Activated CD4-positive, alpha-beta memory T cell treated with anti-CD3 and anti-CD28 coated beads, Interleukin-2, amount 10 ng/mL, durations not matched to agents 7 days and 5 days (primary cell): ENCODE data around the gene PRR7. TPM values are rescaled to one million over a fixed set of nuclear protein-coding genes. Genes with fewer than 3 reads are reported as not detected.

Experiments used
- CTCF ChIA-PET: fragments of 350-600 bp; sonication (Branson Sonifier 250); formaldehyde crosslinking; loops from one replicate; lab custom pipeline; 2021; ENCODE audit warnings: antibody characterized with exemption, inconsistent platforms; lab: Charles Lee
- POLR2A ChIA-PET: fragments of 350-600 bp; sonication (Branson Sonifier 250); formaldehyde crosslinking; loops from one replicate; lab custom pipeline; 2021; ENCODE audit warnings: antibody characterized with exemption; lab: Charles Lee
- DNase-seq: peaks from one replicate; pipeline ENCODE4 v3.0.0-alpha.2; 2020
- H3K27ac Mint-ChIP-seq: one replicate; pipeline ENCODE4 v1.8.0; 2021; ENCODE audit warnings: mild to moderate bottlenecking, mixed read lengths
- H3K27me3 Mint-ChIP-seq: one replicate; pipeline ENCODE4 v1.8.0; 2021; ENCODE audit warnings: mixed read lengths
- H3K36me3 Mint-ChIP-seq: one replicate; pipeline ENCODE4 v1.8.0; 2021; ENCODE audit warnings: low read depth, mixed read lengths
- H3K4me1 Mint-ChIP-seq: one replicate; pipeline ENCODE4 v1.8.0; 2021; ENCODE audit warnings: mixed read lengths
- H3K4me3 Mint-ChIP-seq: one replicate; pipeline ENCODE4 v1.8.0; 2021; ENCODE audit warnings: mild to moderate bottlenecking, mixed read lengths
- H3K9me3 Mint-ChIP-seq: one replicate; pipeline ENCODE4 v1.8.0; 2021; ENCODE audit warnings: mixed read lengths
- total RNA-seq, 2 experiments: library from RNA; stranded (reverse); gene quantifications; one replicate each; pipeline ENCODE4 v1.2.3, GENCODE V29; 2021

The PRR7 gene
- total RNA-seq, 2 experiments from 2014 or later = 4.9 to 5.8 TPM

DNA sequence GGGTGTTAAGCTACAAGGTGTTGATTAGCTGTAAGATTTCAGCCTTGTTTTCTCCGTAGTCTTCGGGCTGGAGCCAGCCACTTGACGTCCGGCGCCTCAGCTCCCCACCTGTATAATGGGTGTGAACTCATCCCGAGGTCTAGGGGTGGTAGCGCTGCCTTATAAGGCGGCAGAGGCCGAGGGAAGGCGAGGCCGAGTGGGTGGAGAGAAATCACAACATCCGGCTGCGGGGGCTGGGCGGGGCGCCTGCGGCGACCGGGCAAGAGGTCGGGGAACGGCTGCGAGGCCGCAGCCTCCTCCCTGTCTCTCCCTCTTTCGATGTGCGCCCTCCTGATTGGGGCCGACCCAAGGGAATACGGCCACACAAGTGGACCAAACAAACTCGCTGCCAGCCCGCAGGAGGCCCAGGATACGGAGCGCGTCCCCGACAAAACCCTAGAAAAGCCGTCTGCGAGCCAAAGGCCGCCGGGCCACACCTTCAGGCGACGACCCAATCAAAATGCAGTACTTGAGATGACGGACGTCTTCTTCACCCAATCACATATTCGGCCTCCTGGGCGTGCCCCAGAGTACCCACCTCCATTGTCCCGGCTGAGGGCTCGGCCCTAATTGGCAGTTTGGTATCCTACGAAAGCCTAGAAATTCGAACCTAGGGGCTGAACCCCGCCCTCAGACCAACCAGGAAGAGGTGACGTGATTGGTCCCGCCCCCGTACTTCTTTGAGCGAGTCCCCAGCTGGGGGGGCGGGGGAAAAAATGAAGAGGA is 20.6 kb upstream of the PRR7 start:
- peak; percentile 100 for DNase-seq
- Mint-ChIP-seq H3K4me1 (peaks cover 44% of the 10 kb centered on the region), H3K4me3 (peak overlapping the region; percentile 95), H3K36me3 (peaks cover 37% of the 10 kb centered on the region), H3K9me3 (peaks cover 2% of the 10 kb centered on the region), H3K27ac (peak overlapping the region; percentile 98), H3K27me3 (no peaks in the 10 kb centered on the region)
- POLR2A ChIA-PET = interaction anchor here (0.9 to 14.9 kb wide), 17 partner anchors 7 to 121 kb away, joined by 3 to 654 read pairs (median 8); partner anchors contain the start of genes F12, LMAN2, PDLIM7 and PRR7
- CTCF ChIA-PET = interaction anchor here (0.5 to 12.6 kb wide), 15 partner anchors 8 to 117 kb away, joined by 3 to 235 read pairs (median 6); partner anchors contain the start of genes PFN3 and PRR7

DNA sequence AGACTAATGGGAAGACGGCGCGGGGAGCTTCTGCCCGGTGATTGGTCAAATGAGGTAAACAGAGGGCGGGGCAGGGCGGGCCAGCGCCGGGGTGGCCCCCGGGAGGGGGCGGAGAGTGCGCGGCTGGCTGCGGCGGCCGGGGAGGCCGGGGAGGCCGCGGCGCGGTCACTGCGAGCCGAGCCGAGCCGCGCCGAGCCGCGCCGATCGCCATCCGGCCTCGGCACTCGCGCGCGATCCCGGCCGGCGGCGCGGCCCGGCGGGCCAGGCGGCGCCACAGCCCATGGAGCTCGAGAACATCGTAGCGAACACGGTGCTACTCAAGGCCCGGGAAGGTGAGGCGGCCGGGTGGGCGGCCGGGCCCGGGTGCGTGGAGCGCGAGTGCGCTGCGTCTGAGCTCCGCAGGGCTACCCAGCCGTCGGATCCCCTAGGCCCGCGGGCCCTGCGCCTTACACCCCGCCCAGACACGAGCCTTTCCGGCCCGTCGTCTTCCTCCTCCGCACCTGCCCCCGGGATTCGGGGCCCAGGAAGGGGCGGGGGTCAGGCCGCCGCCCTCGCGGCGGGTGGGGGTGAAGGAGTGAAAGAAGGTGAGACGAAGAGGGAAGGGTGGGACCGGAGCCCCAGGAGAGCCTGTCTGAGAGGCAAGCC is 19.9 kb upstream of the PRR7 start, which contains the start of gene GRK6:
TSS of gene GRK6 (plus strand) at position 111 of the 645 bp plus-strand sequence. CDS start at position 281, 170 bp downstream.
- ChIA-PET POLR2A (interaction anchor here (0.9 to 14.9 kb wide), 16 partner anchors 8 to 122 kb away, joined by 3 to 654 read pairs (median 6); partner anchors contain the start of genes F12, LMAN2, PDLIM7 and PRR7), CTCF (interaction anchor here (0.6 to 12.6 kb wide), 12 partner anchors 18 to 117 kb away, joined by 3 to 235 read pairs (median 7); partner anchors contain the start of genes PFN3 and PRR7)
- peak; percentile 80 for DNase-seq
- Mint-ChIP-seq H3K27ac (peak within 1 kb of the TSS; percentile 98), H3K9me3 (peaks cover 2% of the 10 kb centered on the region), H3K36me3 (peaks cover 44% of the 10 kb centered on the region), H3K4me3 (peak within 1 kb of the TSS; percentile 95), H3K27me3 (no peaks in the 10 kb centered on the region), H3K4me1 (peaks cover 52% of the 10 kb centered on the region)

- H3K4me1 Mint-ChIP-seq = peaks cover 56% of the 10 kb centered on the region
- CTCF ChIA-PET = interaction anchor here (1.0 to 12.6 kb wide), 6 partner anchors 19 to 115 kb away, joined by 3 to 235 read pairs (median 10); partner anchors contain the start of genes PFN3 and PRR7
- no peaks in the 10 kb centered on the region for H3K27me3 Mint-ChIP-seq
- H3K36me3 Mint-ChIP-seq = peaks cover 50% of the 10 kb centered on the region
- DNase-seq = peak; percentile 36
- peak overlapping the region; percentile 93 for H3K27ac Mint-ChIP-seq
- peak overlapping the region; percentile 91 for H3K4me3 Mint-ChIP-seq
- POLR2A ChIA-PET = interaction anchor here (1.0 to 14.9 kb wide), 12 partner anchors 18 to 117 kb away, joined by 3 to 654 read pairs (median 10); partner anchors contain the start of genes F12, LMAN2, PDLIM7 and PRR7
- H3K9me3 Mint-ChIP-seq = no peaks in the 10 kb centered on the region
Measured at GRCh38 chr5:177427211-177427822, 19.3 kb upstream of the PRR7 start.

GRCh38 chr5:177427919-177428573 is 18.6 kb upstream of the PRR7 start:
- DNase-seq = peak; percentile 50
- ChIA-PET CTCF (interaction anchor here (1.0 to 12.6 kb wide), 8 partner anchors 14 to 116 kb away, joined by 3 to 235 read pairs (median 6); partner anchors contain the start of genes PFN3 and PRR7), POLR2A (interaction anchor here (0.7 to 14.9 kb wide), 9 partner anchors 18 to 118 kb away, joined by 3 to 654 read pairs (median 11); partner anchors contain the start of genes F12, LMAN2, PRR7 and RGS14)
- Mint-ChIP-seq H3K27ac (peak overlapping the region; percentile 93), H3K4me1 (peaks cover 59% of the 10 kb centered on the region), H3K27me3 (no peaks in the 10 kb centered on the region), H3K4me3 (peak overlapping the region; percentile 91), H3K36me3 (peaks cover 58% of the 10 kb centered on the region), H3K9me3 (no peaks in the 10 kb centered on the region)

DNA sequence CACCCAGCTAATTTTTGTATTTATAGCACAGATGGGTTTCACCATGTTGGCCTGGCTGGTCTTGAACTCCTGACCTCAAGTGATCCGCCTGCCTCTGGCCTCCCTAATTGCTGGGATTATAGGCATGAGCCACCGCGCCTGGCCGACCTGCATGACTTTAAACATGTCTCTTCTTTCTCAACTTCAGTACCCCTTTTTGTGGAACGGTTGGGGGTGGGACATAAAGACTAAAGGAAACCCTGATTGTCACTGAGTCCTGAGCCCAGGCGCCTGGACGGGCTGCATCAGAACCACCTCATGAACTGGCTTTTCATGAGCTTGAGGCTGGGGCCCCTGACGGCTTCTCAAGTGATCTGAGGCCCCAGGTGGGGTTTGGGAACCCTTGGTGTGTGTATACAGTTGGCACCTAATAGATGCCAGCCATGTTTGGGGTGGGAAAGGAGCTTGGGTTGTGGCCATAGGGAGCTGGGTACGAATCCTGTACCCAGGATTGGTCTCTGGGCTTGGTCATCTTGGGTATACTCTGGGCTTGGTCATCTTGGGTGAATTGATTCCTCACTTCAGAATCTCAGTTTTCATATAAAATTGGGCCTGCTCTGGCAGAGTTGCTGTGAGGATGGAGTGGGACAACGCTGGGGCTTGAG is 17.9 kb upstream of the PRR7 start:
- peaks cover 65% of the 10 kb centered on the region for H3K4me1 Mint-ChIP-seq
- peaks cover 63% of the 10 kb centered on the region for H3K36me3 Mint-ChIP-seq
- no peaks in the 10 kb centered on the region for H3K27me3 Mint-ChIP-seq
- ChIA-PET POLR2A (interaction anchor here (0.7 to 14.9 kb wide), 11 partner anchors 17 to 171 kb away, joined by 3 to 654 read pairs (median 4); partner anchors contain the start of genes F12, LMAN2, PRR7 and RGS14), CTCF (interaction anchor here (0.6 to 12.6 kb wide), 10 partner anchors 13 to 119 kb away, joined by 3 to 235 read pairs (median 4); partner anchors contain the start of gene PFN3)
- no peaks in the 10 kb centered on the region for H3K9me3 Mint-ChIP-seq
- H3K27ac Mint-ChIP-seq = peak overlapping the region; percentile 93
- peak overlapping the region; percentile 91 for H3K4me3 Mint-ChIP-seq
- DNase-seq = no peak

DNA sequence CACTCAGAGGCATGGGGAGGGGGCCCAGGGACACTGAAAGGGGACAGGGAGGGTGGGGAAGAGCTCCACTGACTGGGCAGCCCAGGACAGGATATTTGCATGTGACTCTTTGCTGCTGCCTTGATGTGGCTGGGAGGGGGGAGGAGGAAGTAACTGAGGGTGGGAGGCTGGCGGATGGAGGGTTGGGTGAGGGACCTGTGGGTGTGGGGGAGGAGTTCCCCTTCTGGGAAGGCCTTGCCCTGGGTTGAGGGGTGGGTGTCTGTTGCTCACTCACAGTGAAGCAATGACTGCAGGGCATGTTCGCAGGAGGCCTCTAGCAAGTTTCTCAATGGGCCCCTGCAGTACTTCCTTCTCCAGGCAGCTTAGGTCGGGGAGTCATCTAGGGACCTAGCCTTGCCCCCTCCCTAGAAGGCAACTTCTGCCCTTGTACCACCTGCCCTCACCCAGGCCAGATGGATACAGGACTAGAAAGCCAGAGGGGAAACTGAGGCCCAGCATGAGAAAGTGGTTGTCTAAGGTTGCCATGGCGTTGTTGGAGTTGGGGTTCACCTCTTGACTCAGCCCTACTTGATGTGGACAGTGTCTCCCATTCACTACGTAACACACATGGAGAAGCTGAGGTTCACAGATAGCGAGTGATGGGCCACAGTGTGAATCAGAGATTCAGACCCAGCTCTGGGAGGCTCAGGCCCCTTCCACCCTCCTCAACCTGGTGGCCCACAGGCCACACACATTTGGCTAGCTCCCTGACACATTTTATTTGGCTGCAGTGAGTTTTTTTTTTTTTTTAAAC is 17.2 kb upstream of the PRR7 start:
- Mint-ChIP-seq H3K27ac (peak overlapping the region; percentile 93), H3K4me3 (peak overlapping the region; percentile 91), H3K4me1 (peaks cover 69% of the 10 kb centered on the region), H3K9me3 (no peaks in the 10 kb centered on the region), H3K36me3 (peaks cover 71% of the 10 kb centered on the region), H3K27me3 (no peaks in the 10 kb centered on the region)
- POLR2A ChIA-PET = interaction anchor here (0.7 to 14.9 kb wide), 11 partner anchors 9 to 170 kb away, joined by 3 to 654 read pairs (median 4); partner anchors contain the start of genes F12, PRR7 and RGS14
- CTCF ChIA-PET = interaction anchor here (0.6 to 12.6 kb wide), 14 partner anchors 12 to 119 kb away, joined by 3 to 235 read pairs (median 4); partner anchors contain the start of gene PFN3
- peak; percentile 87 for DNase-seq

GRCh38 chr5:177430140-177430951 is 16.3 kb upstream of the PRR7 start:
- peak overlapping the region; percentile 91 for H3K4me3 Mint-ChIP-seq
- H3K4me1 Mint-ChIP-seq = peaks cover 68% of the 10 kb centered on the region
- DNase-seq = no peak
- H3K9me3 Mint-ChIP-seq = no peaks in the 10 kb centered on the region
- POLR2A ChIA-PET = interaction anchor here (0.7 to 14.9 kb wide), 12 partner anchors 10 to 124 kb away, joined by 3 to 654 read pairs (median 6); partner anchors contain the start of genes F12, LMAN2 and PRR7
- CTCF ChIA-PET = interaction anchor here (1.0 to 12.6 kb wide), 12 partner anchors 12 to 120 kb away, joined by 3 to 235 read pairs (median 5); partner anchors contain the start of gene PFN3
- no peaks in the 10 kb centered on the region for H3K27me3 Mint-ChIP-seq
- H3K27ac Mint-ChIP-seq = peak overlapping the region; percentile 93
- peaks cover 79% of the 10 kb centered on the region for H3K36me3 Mint-ChIP-seq

GRCh38 chr5:177430972-177431316 is 15.7 kb upstream of the PRR7 start:
- ChIA-PET POLR2A (interaction anchor here (1.0 to 14.9 kb wide), 12 partner anchors 15 to 317 kb away, joined by 3 to 654 read pairs (median 6); partner anchors contain the start of genes F12, LMAN2, PDLIM7 and PRR7), CTCF (interaction anchor here (0.9 to 12.6 kb wide), 16 partner anchors 10 to 128 kb away, joined by 3 to 235 read pairs (median 5); partner anchors contain the start of genes PFN3, PRELID1 and RAB24)
- peak overlapping the region; percentile 93 for H3K27ac Mint-ChIP-seq
- peaks cover 70% of the 10 kb centered on the region for H3K4me1 Mint-ChIP-seq
- H3K4me3 Mint-ChIP-seq = peak overlapping the region; percentile 91
- peaks cover 85% of the 10 kb centered on the region for H3K36me3 Mint-ChIP-seq
- no peaks in the 10 kb centered on the region for H3K9me3 Mint-ChIP-seq
- no peak for DNase-seq
- no peaks in the 10 kb centered on the region for H3K27me3 Mint-ChIP-seq

- ChIA-PET CTCF (interaction anchor here (0.8 to 12.6 kb wide), 20 partner anchors 9 to 128 kb away, joined by 3 to 235 read pairs (median 5); partner anchors contain the start of genes PFN3, PRELID1 and RAB24), POLR2A (interaction anchor here (0.7 to 14.9 kb wide), 17 partner anchors 8 to 317 kb away, joined by 3 to 654 read pairs (median 6); partner anchors contain the start of genes F12, LMAN2, PDLIM7 and PRELID1)
- Mint-ChIP-seq H3K27me3 (no peaks in the 10 kb centered on the region), H3K27ac (peak overlapping the region; percentile 93), H3K36me3 (peaks cover 88% of the 10 kb centered on the region), H3K4me1 (peaks cover 72% of the 10 kb centered on the region), H3K4me3 (peak overlapping the region; percentile 91), H3K9me3 (no peaks in the 10 kb centered on the region)
- peak; percentile 89 for DNase-seq
Measured at GRCh38 chr5:177431317-177432142, 15.1 kb upstream of the PRR7 start.
